Activated CD8-positive, alpha-beta memory T cell treated with anti-CD3 and anti-CD28 coated beads, Interleukin-2, amount 50 U/mL, for 24 hours (primary cell): ENCODE data around the gene EEF1AKMT1.

Source experiments
- DNase-seq: peaks from one replicate; pipeline ENCODE4 v3.0.0-alpha.2; 2020; ENCODE audit errors: extremely low read depth

Gene EEF1AKMT1

DNA sequence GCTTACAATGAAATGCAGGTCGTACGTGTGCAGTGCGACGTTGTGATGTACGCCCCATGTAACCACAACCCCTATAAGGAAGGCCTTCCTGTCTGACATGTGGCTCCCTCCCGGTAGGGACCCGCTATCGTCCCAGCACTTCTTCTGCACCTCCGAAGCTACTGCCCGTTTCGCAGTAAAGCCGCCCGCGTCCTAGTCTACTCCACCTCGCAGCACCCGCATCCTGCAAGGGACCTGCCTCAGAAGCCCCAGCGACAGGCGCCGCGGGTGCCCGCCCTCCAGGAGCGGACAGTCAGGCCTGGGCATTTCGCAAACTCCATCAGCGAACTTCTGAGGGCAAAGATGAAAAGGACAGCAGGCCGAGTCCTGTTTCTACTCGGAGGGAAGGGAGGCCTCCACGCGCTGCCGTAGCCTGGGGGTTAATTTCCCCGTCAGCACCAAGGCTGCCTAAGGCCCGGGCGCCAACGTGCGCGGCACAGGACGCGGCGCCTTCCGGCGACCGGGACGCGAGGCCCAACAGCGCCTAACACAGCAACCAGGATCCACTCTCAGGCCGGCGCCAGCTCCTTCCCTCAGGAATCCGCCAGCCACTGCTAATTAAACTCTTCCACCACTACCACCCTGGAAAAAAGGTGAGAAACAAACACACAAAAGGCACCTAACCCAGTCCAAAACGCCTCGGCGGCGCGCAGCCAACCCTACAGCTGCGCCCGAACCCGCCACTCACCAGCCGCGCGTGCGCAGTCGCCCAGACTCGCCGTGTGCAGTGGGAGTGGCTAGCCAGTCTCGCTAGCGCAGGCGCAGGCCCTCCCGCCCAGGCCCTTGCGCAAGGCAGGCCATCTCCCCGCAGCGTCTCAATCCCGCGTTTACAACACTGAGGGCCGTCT is at the start of gene EEF1AKMT1:
Gene EEF1AKMT1, minus strand, starts transcription at position 768 of the 887 bp plus-strand sequence. CDS start 16,363 bp downstream, outside the sequence.
- DNase-seq: peak; percentile 76

DNA sequence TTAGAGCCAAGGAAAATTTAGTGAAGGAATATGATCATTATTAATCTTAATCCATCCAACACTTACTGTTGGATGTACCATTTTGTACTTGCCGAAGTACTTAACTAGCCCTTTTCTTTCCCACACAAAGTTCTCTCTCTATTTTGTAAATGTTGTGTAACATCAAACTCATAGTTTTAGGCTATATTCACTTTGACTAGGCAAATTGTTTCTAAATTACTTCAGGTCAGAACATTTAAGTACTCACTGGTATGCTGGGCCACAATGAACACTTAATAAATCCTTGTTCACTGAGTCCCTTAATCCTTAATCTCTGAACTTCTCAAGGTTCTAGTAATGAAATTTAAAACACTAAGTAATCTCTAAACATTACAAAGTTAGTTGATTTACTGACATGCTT is 49.3 kb upstream of the EEF1AKMT1 start:
- DNase-seq: no peak

GRCh38 chr13:20822406-20822805 is 48.6 kb upstream of the EEF1AKMT1 start:
- DNase-seq: no peak

DNA sequence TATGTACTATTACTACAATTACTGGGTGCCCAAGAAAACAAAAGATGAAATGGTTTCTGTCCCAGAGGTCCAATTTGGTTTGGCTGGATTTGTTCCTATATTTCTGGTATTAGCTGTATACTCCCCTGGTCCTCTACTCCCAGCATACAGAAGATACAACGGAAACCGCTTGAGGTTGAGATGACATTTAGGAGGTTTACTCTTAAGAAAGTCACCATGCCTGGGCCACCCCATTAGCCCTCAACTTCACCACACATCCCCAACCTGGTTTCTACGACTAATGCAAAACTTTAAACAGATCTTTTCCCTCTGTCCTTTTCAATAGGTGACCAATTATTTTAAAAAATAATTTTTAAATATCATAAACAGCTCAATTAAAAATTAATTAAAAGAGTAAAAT is 46.0 kb upstream of the EEF1AKMT1 start:
- no peak for DNase-seq

- no peak for DNase-seq
Observed at GRCh38 chr13:20815464-20815863, 41.7 kb upstream of the EEF1AKMT1 start.

- DNase-seq: no peak
Observed at GRCh38 chr13:20814224-20814910, 40.6 kb upstream of the EEF1AKMT1 start.

DNA sequence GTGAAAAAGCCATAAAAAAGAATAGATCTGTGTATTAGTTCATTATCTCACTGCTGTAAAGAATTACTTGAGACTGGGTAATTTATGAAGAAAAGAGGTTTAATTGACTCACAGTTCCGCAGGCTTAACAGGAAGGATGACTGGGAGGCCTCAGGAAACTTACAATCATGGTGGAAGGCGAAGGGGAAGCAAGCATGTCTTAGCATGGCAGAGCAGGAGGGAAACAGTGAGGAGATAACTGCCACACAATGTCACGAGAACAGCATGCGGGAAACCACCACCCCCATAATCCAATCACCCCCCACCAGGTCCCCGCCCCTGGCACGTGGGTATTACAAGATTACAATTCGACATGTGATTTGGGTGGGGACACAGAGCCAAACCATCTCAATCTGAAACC is 39.1 kb upstream of the EEF1AKMT1 start:
- no peak for DNase-seq

- no peak for DNase-seq
Observed at GRCh38 chr13:20810808-20811207, 37.0 kb upstream of the EEF1AKMT1 start.

DNA sequence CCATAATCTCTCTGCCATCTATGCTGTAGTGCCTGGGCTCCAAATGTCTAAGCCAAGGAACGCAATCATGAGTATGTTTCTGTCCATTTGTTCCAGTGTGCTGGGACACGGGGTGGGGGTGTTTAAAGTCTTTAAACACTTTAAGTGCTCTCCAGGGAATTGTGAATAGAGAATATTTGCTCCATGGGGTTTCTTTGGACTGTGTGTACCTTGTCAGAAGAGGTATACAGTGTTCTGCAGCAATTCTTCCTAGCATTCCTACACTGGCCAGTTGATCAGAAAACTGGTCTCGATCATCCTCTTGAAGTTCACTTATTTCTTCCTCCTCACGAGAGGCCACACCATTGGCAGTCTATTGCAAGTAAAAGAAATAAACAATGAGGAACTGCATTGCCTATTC is 35.1 kb upstream of the EEF1AKMT1 start:
- no peak for DNase-seq

DNA sequence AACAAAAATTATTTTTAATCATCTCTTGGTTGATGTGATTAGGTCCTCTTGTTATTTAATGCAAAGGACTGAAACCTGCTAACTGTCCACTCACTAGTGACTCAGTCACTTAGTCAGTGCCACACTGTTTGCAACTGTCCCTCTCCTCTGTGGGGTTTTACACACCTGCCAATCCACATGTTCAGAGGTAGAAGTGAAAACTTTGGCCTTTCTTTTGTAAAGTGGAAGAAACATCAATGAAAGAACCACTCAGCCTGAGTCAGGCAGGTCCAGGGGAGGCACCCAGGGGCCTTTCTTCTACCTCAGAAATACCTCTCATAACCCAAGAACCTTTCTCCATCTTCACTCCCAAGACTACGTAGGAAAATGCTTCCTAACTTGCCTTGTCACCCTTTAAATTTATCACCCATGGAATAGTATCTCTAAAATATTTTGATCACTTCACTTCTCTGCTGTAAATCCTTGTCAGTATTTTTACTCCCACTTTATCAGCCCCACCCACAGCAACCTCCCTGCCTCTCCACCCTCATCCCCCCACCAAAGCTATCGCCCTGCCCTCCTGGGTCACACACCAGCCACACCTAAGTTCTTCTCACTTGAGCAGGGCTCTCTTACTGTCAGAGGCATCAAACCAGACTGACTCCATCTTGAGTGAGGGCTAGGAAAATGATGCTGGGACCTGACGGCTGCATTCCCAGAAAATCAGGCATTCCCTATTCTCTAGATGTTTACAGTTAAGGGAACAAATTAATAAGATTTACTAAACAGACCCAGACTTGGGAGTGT is 29.6 kb upstream of the EEF1AKMT1 start:
- DNase-seq: no peak

- no peak for DNase-seq
Observed at GRCh38 chr13:20801707-20802106, 27.9 kb upstream of the EEF1AKMT1 start.

DNA sequence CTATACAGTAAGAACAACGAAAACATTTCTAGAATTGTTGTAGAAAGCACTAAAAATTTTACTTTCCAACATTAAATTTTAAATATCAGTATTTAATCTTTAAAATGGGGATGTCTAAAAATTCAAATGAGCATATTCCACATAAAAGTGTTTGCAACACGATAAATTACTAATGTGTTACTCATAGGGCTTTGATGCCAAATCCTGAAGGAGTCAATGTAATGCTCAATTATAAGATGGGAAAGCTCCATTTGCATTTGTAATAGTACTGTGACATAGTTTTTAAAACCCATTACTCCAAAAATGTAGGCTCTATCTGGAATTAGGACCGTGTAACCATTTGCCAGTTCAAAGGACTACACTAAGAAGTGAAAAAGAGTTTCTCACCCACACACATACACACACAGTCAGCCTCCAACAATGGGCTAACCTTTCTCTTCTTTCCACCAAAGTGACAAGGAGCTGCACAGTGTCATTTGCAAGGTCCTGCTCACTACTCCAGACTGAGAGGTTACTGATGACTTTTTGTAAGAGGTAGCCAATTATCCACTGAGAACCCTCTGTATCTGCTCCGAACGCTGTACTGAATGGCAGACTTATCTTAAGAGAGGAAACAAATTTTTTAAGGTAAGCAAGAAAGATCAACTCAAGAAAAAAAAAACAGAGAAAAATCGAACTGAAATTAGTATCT is 26.1 kb upstream of the EEF1AKMT1 start:
- no peak for DNase-seq

- DNase-seq: no peak
Observed at GRCh38 chr13:20798027-20798426, 24.3 kb upstream of the EEF1AKMT1 start.

DNA sequence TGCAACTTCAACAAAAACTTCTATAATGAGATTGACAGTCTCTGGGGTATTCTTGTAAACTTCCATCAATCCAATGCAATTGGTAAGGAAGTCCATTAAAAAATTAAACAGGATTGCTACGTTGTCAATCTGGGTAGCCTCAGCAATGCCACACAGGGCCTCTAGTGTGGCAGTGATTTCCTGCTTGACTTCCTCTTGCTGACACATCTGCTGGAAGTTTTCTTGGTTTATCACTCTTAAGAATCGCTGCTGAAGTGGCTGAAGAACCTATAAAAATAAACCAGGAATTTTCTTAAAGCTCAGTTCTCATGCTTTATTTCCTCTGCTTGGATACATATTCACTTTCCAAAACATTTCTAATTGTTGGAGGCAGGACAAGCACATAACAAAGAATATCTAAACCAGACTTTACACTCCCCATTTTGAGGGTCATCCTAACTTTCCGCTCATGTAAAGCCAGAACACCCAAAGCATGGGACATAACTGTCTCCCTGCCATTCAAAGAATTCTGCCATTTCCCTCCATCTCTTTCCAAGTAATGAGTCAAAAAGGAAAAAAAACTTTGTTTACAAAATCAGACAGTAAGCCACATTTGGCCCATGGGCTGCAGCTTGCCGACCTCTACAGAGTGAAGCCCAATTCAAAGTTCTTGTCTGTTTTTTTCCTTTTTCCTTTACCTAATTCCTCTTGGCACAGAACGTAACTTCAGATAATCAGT is 23.2 kb upstream of the EEF1AKMT1 start:
- no peak for DNase-seq

GRCh38 chr13:20789665-20790064 is 15.9 kb upstream of the EEF1AKMT1 start:
- no peak for DNase-seq

DNA sequence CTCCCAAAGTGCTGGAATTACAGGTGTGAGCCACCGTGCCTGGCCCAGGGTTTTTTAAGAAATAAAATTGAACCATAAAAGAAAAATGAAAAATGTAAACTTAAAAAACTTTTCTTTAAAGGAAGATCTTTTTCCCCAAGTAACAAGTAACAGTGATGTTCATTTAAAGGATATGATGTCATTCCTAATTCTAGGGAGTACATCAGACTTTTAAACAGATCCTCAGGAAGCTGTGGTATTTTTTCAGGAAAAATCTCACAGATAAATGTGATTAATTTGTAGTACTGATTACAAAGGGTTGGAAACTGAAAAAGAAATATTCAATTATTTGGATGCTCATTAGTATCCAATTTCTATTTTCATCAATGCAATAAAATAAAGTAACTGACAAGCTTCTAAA is 14.6 kb upstream of the EEF1AKMT1 start:
- no peak for DNase-seq

GRCh38 chr13:20787180-20787579 is 13.4 kb upstream of the EEF1AKMT1 start:
- no peak for DNase-seq

- DNase-seq: no peak
Observed at GRCh38 chr13:20782116-20782708, 8.5 kb upstream of the EEF1AKMT1 start.

DNA sequence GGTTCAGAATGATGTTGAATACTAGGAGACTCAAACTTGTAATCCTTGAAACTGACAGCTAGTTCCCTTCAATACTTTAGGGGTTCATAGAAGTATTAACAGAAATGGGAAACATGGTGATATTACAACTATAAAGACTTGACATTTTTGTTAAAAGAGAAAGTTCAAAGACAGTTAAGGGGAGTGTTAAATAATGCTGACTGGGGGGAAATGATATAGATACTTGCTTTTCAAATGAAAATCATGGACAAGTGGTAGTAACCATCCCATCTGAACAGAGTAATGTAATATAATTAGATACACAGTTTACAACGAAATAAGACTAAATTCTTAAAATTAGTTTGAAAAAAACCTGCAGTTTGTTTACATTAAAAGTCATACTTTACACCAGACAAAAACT is 6.6 kb upstream of the EEF1AKMT1 start:
- DNase-seq: no peak

GRCh38 chr13:20779405-20779804 is 5.6 kb upstream of the EEF1AKMT1 start:
- no peak for DNase-seq

DNA sequence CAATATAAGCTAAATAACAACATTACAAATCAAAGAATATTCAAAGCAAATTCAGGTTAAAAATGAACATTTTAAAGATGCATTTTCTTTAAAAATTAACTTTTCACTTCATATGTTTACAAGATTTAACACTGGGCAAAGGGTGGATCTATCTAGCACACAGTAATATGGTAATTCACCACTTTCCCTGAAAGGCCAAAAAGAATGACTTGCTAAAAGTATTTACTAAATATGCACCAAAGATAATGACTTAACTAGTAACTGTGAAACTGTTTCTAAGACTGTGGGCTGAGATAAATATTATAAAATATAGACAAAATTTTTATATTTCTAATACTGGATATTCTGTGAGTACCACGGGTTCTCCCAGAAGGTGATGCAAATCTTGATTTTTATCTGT is 4.5 kb upstream of the EEF1AKMT1 start:
- no peak for DNase-seq
